Neural progenitor cell (in vitro differentiated cells): Measurements from ENCODE around the gene MPZL1. TPM values are rescaled to one million over a fixed set of nuclear protein-coding genes. Genes with fewer than 3 reads are reported as not detected.
"Not testable (repeated sequence)": the region's sequence is repeated elsewhere in the genome, so short reads cannot be mapped to it uniquely, and the experiment has no call there.

ENCODE experiments used
- DNase-seq: peaks from one replicate; pipeline ENCODE4 v3.0.0-alpha.2; 2016; ENCODE audit warnings: low spot score
- H2AFZ ChIP-seq: fragments of 200-600 bp; sonication (generic); replicated peaks from 2 replicates; pipeline ENCODE4 v1.6.1; 2016; ENCODE audit warnings: antibody characterized with exemption
- H3F3A ChIP-seq: fragments of 200-600 bp; sonication (generic); 2 replicates; pipeline ENCODE4 v1.6.1; 2016; ENCODE audit warnings: antibody characterized with exemption, low read depth
- H3K27ac ChIP-seq: fragments of 200-600 bp; sonication (generic); 2 replicates; pipeline ENCODE4 v1.5.1; 2016; ENCODE audit warnings: mild to moderate bottlenecking
- H3K27me3 ChIP-seq: fragments of 200-600 bp; sonication (generic); 2 replicates; pipeline ENCODE4 v1.6.1; 2016; ENCODE audit warnings: mild to moderate bottlenecking, moderate library complexity
- H3K36me3 ChIP-seq: fragments of 200-600 bp; sonication (generic); 2 replicates; pipeline ENCODE4 v1.5.1; 2016
- H3K4me1 ChIP-seq: fragments of 200-600 bp; sonication (generic); 2 replicates; pipeline ENCODE4 v1.6.1; 2016; ENCODE audit warnings: mixed run types
- H3K4me2 ChIP-seq: fragments of 200-600 bp; sonication (generic); 2 replicates; pipeline ENCODE4 v1.6.1; 2016
- H3K4me3 ChIP-seq: fragments of 200-600 bp; sonication (generic); 2 replicates; pipeline ENCODE4 v1.5.1; 2016
- H3K79me2 ChIP-seq: fragments of 200-600 bp; sonication (generic); 2 replicates; pipeline ENCODE4 v1.6.1; 2016; ENCODE audit warnings: low read depth
- H3K9ac ChIP-seq: fragments of 200-600 bp; sonication (generic); 2 replicates; pipeline ENCODE4 v1.6.1; 2016
- H3K9me3 ChIP-seq: fragments of 200-600 bp; sonication (generic); 2 replicates; pipeline ENCODE4 v1.5.1; 2016; ENCODE audit warnings: low read depth
- H4K20me1 ChIP-seq: fragments of 200-600 bp; sonication (generic); 2 replicates; pipeline ENCODE4 v1.6.1; 2016; ENCODE audit warnings: low read depth
- H3K27ac Mint-ChIP-seq: 3 replicates; pipeline ENCODE4 v1.8.0; 2021; ENCODE audit warnings: mixed read lengths
- H3K27me3 Mint-ChIP-seq: 2 replicates; pipeline ENCODE4 v1.8.0; 2022; ENCODE audit warnings: low read depth, mild to moderate bottlenecking, inconsistent platforms, moderate library complexity, mixed read lengths; ENCODE audit not compliant: insufficient read depth
- H3K36me3 Mint-ChIP-seq: 3 replicates; pipeline ENCODE4 v1.8.0; 2021; ENCODE audit warnings: mixed read lengths
- H3K4me1 Mint-ChIP-seq: 3 replicates; pipeline ENCODE4 v1.8.0; 2021; ENCODE audit warnings: mixed read lengths
- H3K4me3 Mint-ChIP-seq: 3 replicates; pipeline ENCODE4 v1.8.0; 2021; ENCODE audit warnings: mild to moderate bottlenecking, moderate library complexity, mixed read lengths
- H3K9me3 Mint-ChIP-seq: 3 replicates; pipeline ENCODE4 v1.8.0; 2020; ENCODE audit warnings: mixed read lengths
- CTCF ChIP-seq: fragments of 200-600 bp; sonication (generic); IDR thresholded peaks from 2 replicates; pipeline ENCODE4 v1.5.1; 2017; ENCODE audit warnings: antibody characterized with exemption, mild to moderate bottlenecking
- EZH2 ChIP-seq: fragments of 200-600 bp; sonication (generic); IDR thresholded peaks from 2 replicates; pipeline ENCODE4 v1.6.1; 2017; ENCODE audit warnings: antibody characterized with exemption, mild to moderate bottlenecking, moderate library complexity
- EZH2phosphoT487 ChIP-seq: fragments of 200-600 bp; sonication (generic); IDR thresholded peaks from 2 replicates; pipeline ENCODE4 v1.6.1; 2017; ENCODE audit warnings: antibody characterized with exemption
- total RNA-seq: library from RNA; depleted of rRNA; stranded (reverse); fragments of >200 nt; gene quantifications from 2 replicates; pipeline ENCODE4 v1.2.3, GENCODE V29; 2015; ENCODE audit warnings: low replicate concordance

MPZL1 gene
- total RNA-seq, 1 donor from 2014 or later = 125 TPM

- Histone ChIP-seq H3K27me3 (no peaks in the 10 kb centered on the region), H3F3A (no peaks in the 10 kb centered on the region), H2AFZ (no peak overlapping the region), H3K4me1 (no peaks in the 10 kb centered on the region), H3K4me2 (no peak overlapping the region), H3K9me3 (no peaks in the 10 kb centered on the region), H3K79me2 (no peaks in the 10 kb centered on the region), H3K9ac (no peak overlapping the region), H3K36me3 (no peaks in the 10 kb centered on the region), H3K27ac (no peak overlapping the region), H3K4me3 (no peak overlapping the region), H4K20me1 (no peaks in the 10 kb centered on the region)
- no peak for DNase-seq
- Mint-ChIP-seq H3K4me1 (no peaks in the 10 kb centered on the region), H3K27ac (no peak overlapping the region), H3K27me3 (no peaks in the 10 kb centered on the region), H3K9me3 (peaks cover 27% of the 10 kb centered on the region), H3K36me3 (peaks cover 11% of the 10 kb centered on the region), H3K4me3 (no peak overlapping the region)
- no peak for TF ChIP-seq EZH2
- TF ChIP-seq CTCF = no peak
- TF ChIP-seq EZH2phosphoT487 = no peak
These were observed 83.3 kb downstream of the MPZL1 start for GRCh38 chr1:167805041-167805556.

GRCh38 chr1:167806235-167806634, 84.5 kb downstream of the MPZL1 start:
- H3K4me1 ChIP-seq, H3K4me3 ChIP-seq, H3F3A ChIP-seq, H3K4me3 Mint-ChIP-seq, H3K27ac Mint-ChIP-seq, H3K4me1 Mint-ChIP-seq, H4K20me1 ChIP-seq, H3K36me3 ChIP-seq, DNase-seq, H3K9me3 ChIP-seq, H3K9ac ChIP-seq, H3K27me3 ChIP-seq, H3K27me3 Mint-ChIP-seq, H3K4me2 ChIP-seq, H3K79me2 ChIP-seq, H2AFZ ChIP-seq, H3K27ac ChIP-seq: not testable (repeated sequence)
- Mint-ChIP-seq H3K9me3 (peaks cover 30% of the 10 kb centered on the region), H3K36me3 (peaks cover 11% of the 10 kb centered on the region)

- H3K27me3 ChIP-seq, H3K27ac Mint-ChIP-seq, H3K4me1 ChIP-seq, H4K20me1 ChIP-seq, H3K4me1 Mint-ChIP-seq, H3F3A ChIP-seq, H3K4me2 ChIP-seq, H3K36me3 ChIP-seq, H2AFZ ChIP-seq, H3K79me2 ChIP-seq, H3K9me3 ChIP-seq, H3K9ac ChIP-seq, DNase-seq, H3K27me3 Mint-ChIP-seq, H3K4me3 ChIP-seq, H3K4me3 Mint-ChIP-seq, H3K27ac ChIP-seq: not testable (repeated sequence)
- Mint-ChIP-seq H3K36me3 (peaks cover 13% of the 10 kb centered on the region), H3K9me3 (peaks cover 30% of the 10 kb centered on the region)
These were observed 84.9 kb downstream of the MPZL1 start for GRCh38 chr1:167806676-167807075.

- Histone ChIP-seq H3K4me1 (no peaks in the 10 kb centered on the region), H3F3A (no peaks in the 10 kb centered on the region), H3K27ac (no peak overlapping the region), H3K79me2 (no peaks in the 10 kb centered on the region), H3K9me3 (peaks cover 4% of the 10 kb centered on the region), H3K9ac (no peak overlapping the region), H4K20me1 (no peaks in the 10 kb centered on the region), H2AFZ (no peak overlapping the region), H3K4me3 (no peak overlapping the region), H3K27me3 (no peaks in the 10 kb centered on the region), H3K36me3 (no peaks in the 10 kb centered on the region), H3K4me2 (no peak overlapping the region)
- Mint-ChIP-seq H3K4me3 (no peak overlapping the region), H3K27ac (no peak overlapping the region), H3K4me1 (no peaks in the 10 kb centered on the region), H3K27me3 (peaks cover 6% of the 10 kb centered on the region), H3K9me3 (peaks cover 32% of the 10 kb centered on the region), H3K36me3 (peaks cover 5% of the 10 kb centered on the region)
- no peak for TF ChIP-seq EZH2phosphoT487
- no peak for TF ChIP-seq EZH2
- TF ChIP-seq CTCF = no peak
- no peak for DNase-seq
These were observed 86.3 kb downstream of the MPZL1 start for GRCh38 chr1:167808104-167808503.
